Heart right ventricle (tissue), 16 donors: ENCODE results near the gene SARM1. TPM values are rescaled to one million over a fixed set of nuclear protein-coding genes. Genes with fewer than 3 reads are reported as not detected.

Experiments used
- ATAC-seq, 8 donors: fragments of 200-7000 bp; cut with Tn5 transposase; one replicate each; pipeline ENCODE4 v1.9.1; 2020; ENCODE audit warnings: mild to moderate bottlenecking in 8 of 8, moderate library complexity in 8 of 8, moderate number of reproducible peaks in 1 of 8
- DNase-seq, 2 donors: peaks; one replicate each; pipeline ENCODE4 v3.0.0-alpha.2; 2020
- H3K27ac ChIP-seq, 10 donors: fragments of 200-600 bp; sonication (generic) in 2 of 10; one replicate each; pipeline versions ENCODE4 v1.5.0 to v1.8.0; 2020 to 2022; ENCODE audit warnings: mild to moderate bottlenecking in 3 of 10
- H3K27me3 ChIP-seq, 7 donors: fragments of 200-600 bp; one replicate each; pipeline ENCODE4 v1.8.0; 2021 to 2022; ENCODE audit warnings: mild to moderate bottlenecking in 2 of 7
- H3K36me3 ChIP-seq, 9 donors: fragments of 200-600 bp; sonication (generic) in 1 of 9; one replicate each; pipeline versions ENCODE4 v1.5.0 to v1.8.0; 2020 to 2022; ENCODE audit warnings: mild to moderate bottlenecking in 2 of 9
- H3K4me1 ChIP-seq, 9 donors: fragments of 200-600 bp; sonication (generic) in 1 of 9; one replicate each; pipeline versions ENCODE4 v1.5.0 to v1.8.0; 2020 to 2022; ENCODE audit warnings: mild to moderate bottlenecking in 4 of 9
- H3K4me3 ChIP-seq, 10 donors: fragments of 200-600 bp; sonication (generic) in 2 of 10; one replicate each; pipeline versions ENCODE4 v1.5.0 to v1.8.0; 2020 to 2022; ENCODE audit warnings: mild to moderate bottlenecking in 7 of 10, moderate library complexity in 2 of 10
- H3K9me3 ChIP-seq, 11 donors: fragments of 200-600 bp in 10 of 11; sonication (generic) in 2 of 11; one replicate each; pipeline versions ENCODE4 v1.5.0 to v1.8.0; 2013 to 2022; ENCODE audit warnings: mild to moderate bottlenecking in 2 of 11, control low read depth in 1 of 11, moderate library complexity in 1 of 11
- CTCF ChIP-seq, 9 donors: fragments of 200-600 bp; sonication (generic) in 2 of 9; IDR thresholded peaks; one replicate each; pipeline versions ENCODE4 v1.5.0 to v1.8.0; 2021 to 2022; ENCODE audit warnings: antibody characterized with exemption in 9 of 9, mild to moderate bottlenecking in 5 of 9, moderate library complexity in 1 of 9
- WGBS, 2 donors: extraction: QIAGEN DNeasy Blood & Tissue Kit; methylation state at CpG; one replicate each; pipeline ENCODE4 v1.1.7; 2013; ENCODE audit warnings: inconsistent platforms in 1 of 2; 5-methylcytosine and 5-hydroxymethylcytosine counted together
- intact Hi-C, 10 donors: fragments of 100-400 bp; cut with DNase I; formaldehyde crosslinking; loops; one replicate each; pipeline versions ENCODE4 v1.11.1 to v1.14.2; 2022
- polyA plus RNA-seq, 2 donors: library from polyadenylated mRNA; stranded (reverse); fragments of 200-250 nt; gene quantifications; one replicate each; pipeline ENCODE4 v1.2.3, GENCODE V29; 2013
- total RNA-seq, 10 donors: library from RNA; stranded (reverse); fragmentation: NEBNext Ultra II Directional in 3 of 10; extraction: Animal tissue kit (Norgen Biotek cat#: 25700) in 3 of 10; gene quantifications; one replicate each; pipeline versions ENCODE4 v1.2.1 to v1.2.4, GENCODE V29; 2021 to 2023
- donor health status: Arrhythmogenic right ventricular cardiomyopathy.
- donor health status: ischemic (EF 13 %, LVEDD 7.1; RV severe dilation, severe dysfunction).
- donor health status: healthy with polysubstance abuse.
- donor health status: DM: no; HTN: yes; CAD: no.
- donor health status: DM: no; HTN: no; CAD: no.
- donor health status: ischemic (EF 25% LVEDD 6.9; RV normal size, moderate dysfunction).
- donor health status: ischemic (EF 25% LVEDD 5.7; RV mildly dilated, moderate dysfunction).
- donor health status: healthy.
- donor health status: DM: yes; HTN: yes; CAD: no.
- donor health status: Ischemic cardiomyopathy.
- donor health status: ischemic (EF 35%, LVEDD 5.7; RV mildly dilated, moderate dysfunction).
- donor health status: nonischemic (EF 11% LVEDD 7.7; RV severe dilation, severe dysfunction).
- donor health status: DM: yes; HTN: yes; CAD: no.
- donor health status: PGD.
- donor health status: ischemic (EF 29% LVEDD 5.4; RV normal size, mild dysfunction).
- donor health status: nonischemic (EF 23%, LVEDD 6.1; RV moderate dilation, normal function).

The SARM1 gene
- total and polyA plus RNA-seq, 12 donors: 4.4 to 10.5 (median 8.0) TPM

- Histone ChIP-seq H3K27ac (peak overlapping the region in 9 of 10 donors; percentile 82 to 98 (median 95)), H3K4me3 (peak overlapping the region; percentile 67 to 100 (median 95)), H3K36me3 (peaks cover 0 to 70% (median 39%) of the 10 kb centered on the region in 9 donors), H3K27me3 (no peaks in the 10 kb centered on the region), H3K4me1 (peaks cover 7 to 30% (median 27%) of the 10 kb centered on the region in 9 donors), H3K9me3 (no peaks in the 10 kb centered on the region)
- intact Hi-C loops: loop anchor here in 4 of 10 donors (1.0 to 2.0 kb wide), 4 partner anchors 19 to 23 kb away; partner anchors contain the start of genes IFT20 (in 2 of the 4) and TNFAIP1 (in 2 of the 4)
- 3 to 5% methylated on average over 4 of the region's 4 CpGs for WGBS, 2 donors
- ATAC-seq (no peak), DNase-seq (no peak)
- no peak for TF ChIP-seq CTCF (IDR thresholded peaks at IDR 0.05)
Observed at GRCh38 chr17:28357901-28358197, 13.6 kb upstream of the SARM1 start.

GRCh38 chr17:28363186-28363585 lies 8.3 kb upstream of the SARM1 start:
- intact Hi-C loops: no loop called here
- H3K4me1 ChIP-seq: peaks cover 0 to 8% (median 6%) of the 10 kb centered on the region in 9 donors
- TF ChIP-seq CTCF (IDR thresholded peaks at IDR 0.05): no peak
- no peaks in the 10 kb centered on the region for H3K9me3 ChIP-seq
- 89 to 93% methylated on average over 5 of the region's 5 CpGs for WGBS, 2 donors
- no peak for DNase-seq
- H3K36me3 ChIP-seq: peaks cover 0 to 66% (median 29%) of the 10 kb centered on the region in 9 donors
- H3K4me3 ChIP-seq: no peak overlapping the region
- no peak for ATAC-seq
- no peaks in the 10 kb centered on the region for H3K27me3 ChIP-seq
- H3K27ac ChIP-seq: no peak overlapping the region

- WGBS, 2 donors: 85 to 88% methylated on average over 8 of the region's 8 CpGs
Observed at GRCh38 chr17:28363776-28364650, 7.5 kb upstream of the SARM1 start.

More at GRCh38 chr17:28363776-28364650, 7.5 kb upstream of the SARM1 start:
- Histone ChIP-seq H3K36me3 (peaks cover 0 to 66% (median 29%) of the 10 kb centered on the region in 9 donors), H3K4me3 (no peak overlapping the region), H3K27ac (no peak overlapping the region), H3K9me3 (no peaks in the 10 kb centered on the region), H3K27me3 (no peaks in the 10 kb centered on the region), H3K4me1 (no peaks in the 10 kb centered on the region)
- no peak for DNase-seq
- intact Hi-C loops: no loop called here
- TF ChIP-seq CTCF (IDR thresholded peaks at IDR 0.05): no peak
- no peak for ATAC-seq
